B cell (primary cell): Measurements from ENCODE around the gene HLA-A. TPM values are rescaled to one million over a fixed set of nuclear protein-coding genes. Genes with fewer than 3 reads are reported as not detected.

Experiments used
- ATAC-seq: fragments of 200-7000 bp; cut with Tn5 transposase; one replicate; pipeline ENCODE4 v1.10.0; 2021; ENCODE audit warnings: low read depth, mild to moderate bottlenecking, moderate number of reproducible peaks, moderate library complexity
- CTCF ChIA-PET: fragments of 350-600 bp; sonication (Branson Sonifier 250); formaldehyde crosslinking; loops from one replicate; lab custom pipeline; 2021; ENCODE audit warnings: antibody characterized with exemption, inconsistent platforms; lab: Charles Lee
- POLR2A ChIA-PET: fragments of 350-600 bp; sonication (Branson Sonifier 250); formaldehyde crosslinking; loops from one replicate; lab custom pipeline; 2021; ENCODE audit warnings: antibody characterized with exemption; lab: Charles Lee
- DNase-seq: peaks from one replicate; pipeline ENCODE4 v3.0.0; 2013
- H2AFZ ChIP-seq: 2 replicates; pipeline ENCODE4 v1.6.1; 2012; ENCODE audit warnings: mild to moderate bottlenecking, low read depth, low read length; ENCODE audit not compliant: insufficient read depth, poor library complexity, severe bottlenecking
- H3K27ac ChIP-seq, 2 donors: 1 replicate in 1 of 2; 2 replicates in 1 of 2; pipeline ENCODE4 v1.5.1; 2012 to 2013; ENCODE audit warnings: low read length in 2 of 2, mild to moderate bottlenecking in 2 of 2, moderate library complexity in 1 of 2
- H3K27me3 ChIP-seq, 4 experiments: fragments of 200-600 bp in 1 of 4; sonication (generic) in 1 of 4; replicated peaks in 1 of 4; 1 replicate in 2 of 4; 2 replicates in 2 of 4; pipeline versions ENCODE4 v1.6.1 to v1.7.0; 2013 to 2016; ENCODE audit warnings: low read length in 3 of 4, mild to moderate bottlenecking in 2 of 4, mixed read lengths in 1 of 4, moderate library complexity in 1 of 4; ENCODE audit not compliant: insufficient read depth in 4 of 4, control insufficient read depth in 3 of 4; ENCODE audit errors: control extremely low read depth in 1 of 4
- H3K36me3 ChIP-seq, 2 experiments: replicated peaks in 1 of 2; 1 replicate in 1 of 2; 2 replicates in 1 of 2; pipeline versions ENCODE4 v1.6.1 to v1.7.1; 2013; ENCODE audit warnings: low read length in 1 of 2; ENCODE audit not compliant: insufficient read depth in 2 of 2, control insufficient read depth in 1 of 2; ENCODE audit errors: control extremely low read depth in 1 of 2, extremely low read depth in 1 of 2
- H3K4me1 ChIP-seq, 2 donors: fragments of 200-600 bp in 1 of 2; sonication (generic) in 1 of 2; 1 replicate in 1 of 2; 2 replicates in 1 of 2; pipeline versions ENCODE4 v1.5.1 to v1.6.1; 2013 to 2017; ENCODE audit warnings: low read length in 2 of 2; ENCODE audit not compliant: control insufficient read depth in 2 of 2, insufficient read depth in 2 of 2
- H3K4me2 ChIP-seq: replicated peaks from 2 replicates; pipeline ENCODE3; 2012; ENCODE audit warnings: mild to moderate bottlenecking, low read depth, low read length; ENCODE audit not compliant: poor library complexity, severe bottlenecking
- H3K4me3 ChIP-seq, 5 experiments: fragments of 200-600 bp in 1 of 5; sonication (generic) in 1 of 5; 1 replicate in 3 of 5; 2 replicates in 2 of 5; pipeline versions ENCODE4 v1.5.1 to v1.7.0; 2011 to 2016; ENCODE audit warnings: low read length in 4 of 5, mild to moderate bottlenecking in 4 of 5, low read depth in 2 of 5, control low read depth in 1 of 5, moderate library complexity in 1 of 5; ENCODE audit not compliant: insufficient read depth in 1 of 5; ENCODE audit errors: control extremely low read depth in 1 of 5, extremely low read depth in 1 of 5
- H3K79me2 ChIP-seq: fragments of 200-600 bp; sonication (generic); one replicate; pipeline ENCODE4 v1.6.0; 2016; ENCODE audit warnings: low read length; ENCODE audit not compliant: control insufficient read depth, insufficient read depth
- H3K9ac ChIP-seq: fragments of 200-600 bp; sonication (generic); 2 replicates; pipeline ENCODE4 v1.6.1; 2017; ENCODE audit warnings: mild to moderate bottlenecking, low read length, moderate library complexity
- H3K9me3 ChIP-seq, 3 donors: one replicate each; pipeline versions ENCODE4 v1.6.1 to v1.7.1; 2013; ENCODE audit warnings: low read length in 2 of 3; ENCODE audit not compliant: control insufficient read depth in 2 of 3, insufficient read depth in 1 of 3; ENCODE audit errors: control extremely low read depth in 1 of 3
- H4K20me1 ChIP-seq: 2 replicates; pipeline ENCODE4 v1.6.0; 2012; ENCODE audit warnings: mild to moderate bottlenecking, low read length; ENCODE audit not compliant: insufficient read depth, control insufficient read depth, poor library complexity, severe bottlenecking
- H3K27ac Mint-ChIP-seq: one replicate; pipeline ENCODE4 v1.8.0; 2021; ENCODE audit warnings: mixed read lengths
- H3K27me3 Mint-ChIP-seq: one replicate; pipeline ENCODE4 v1.8.0; 2021; ENCODE audit warnings: mixed read lengths
- H3K4me1 Mint-ChIP-seq: one replicate; pipeline ENCODE4 v1.8.0; 2021; ENCODE audit warnings: mixed read lengths
- H3K4me3 Mint-ChIP-seq: one replicate; pipeline ENCODE4 v1.8.0; 2021; ENCODE audit warnings: mixed read lengths
- H3K9me3 Mint-ChIP-seq: one replicate; pipeline ENCODE4 v1.8.0; 2022; ENCODE audit warnings: mixed read lengths; ENCODE audit not compliant: insufficient read depth
- EZH2 ChIP-seq: IDR thresholded peaks from 2 replicates; pipeline ENCODE4 v1.6.1; 2012; ENCODE audit warnings: borderline replicate concordance, low read depth, mild to moderate bottlenecking, moderate library complexity, low read length; ENCODE audit not compliant: insufficient read depth, poor library complexity, severe bottlenecking
- WGBS: methylation state at CpG from one replicate; pipeline ENCODE4 v1.1.5; 2013; ENCODE audit warnings: missing lambda C conversion rate; ENCODE audit not compliant: insufficient coverage; 5-methylcytosine and 5-hydroxymethylcytosine counted together
- intact Hi-C: fragments of 100-400 bp; cut with micrococcal nuclease; formaldehyde crosslinking; loops from one replicate; pipeline ENCODE4 v1.10.0; 2022
- polyA plus RNA-seq: library from polyadenylated mRNA; depleted of rRNA; stranded (reverse); fragments of >200 nt; gene quantifications from 2 replicates; pipeline ENCODE4 v1.2.3, GENCODE V29; 2012
- total RNA-seq, 2 donors: library from RNA; stranded (reverse); fragments of 120-200 nt in 1 of 2; gene quantifications; 1 replicate in 1 of 2; 2 replicates in 1 of 2; pipeline versions ENCODE4 v1.2.3 to v1.2.4, GENCODE V29; 2013 to 2022
- TF ChIP-seq, protein P1 (sequence below): fragments of 200-600 bp; IDR thresholded peaks from one replicate; pipeline ENCODE4 v1.8.0; 2022; ENCODE audit warnings: antibody characterized with exemption, mild to moderate bottlenecking

The HLA-A gene
- total and polyA plus RNA-seq, 2 donors (not counting 1 experiment from before 2014, with no cell fraction given) = 1,607 to 2,454 TPM

DNA sequence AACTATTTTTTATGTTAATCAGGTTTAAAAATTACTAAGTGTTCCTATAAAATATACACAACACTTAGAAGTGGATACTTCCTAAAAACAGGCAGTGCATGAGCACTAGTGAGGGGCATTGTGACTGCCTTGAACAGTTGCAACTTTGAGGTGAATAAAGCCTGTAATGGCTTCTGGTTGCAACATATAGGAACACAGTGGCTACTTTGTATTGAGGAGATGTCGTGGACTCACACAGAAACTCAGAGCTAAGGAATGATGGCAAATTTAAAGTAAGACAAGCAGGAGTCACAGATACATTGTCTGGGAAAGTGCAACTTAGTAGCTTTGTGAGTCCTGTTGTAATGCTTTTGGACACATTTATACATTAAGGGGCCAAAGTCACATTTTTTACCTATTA lies 861 bp upstream of the HLA-A start:
- ChIA-PET POLR2A (interaction anchor here (0.8 to 2.4 kb wide), 3 partner anchors 23 to 59 kb away, joined by 3 to 12 read pairs (median 4); no protein-coding TSS in a partner anchor), CTCF (interaction anchor here (1.8 kb wide), 1 partner anchor 23 kb away, joined by 5 read pairs; no protein-coding TSS in a partner anchor)
- peaks cover 37% of the 10 kb centered on the region for H4K20me1 ChIP-seq
- TF ChIP-seq, protein P1, sequence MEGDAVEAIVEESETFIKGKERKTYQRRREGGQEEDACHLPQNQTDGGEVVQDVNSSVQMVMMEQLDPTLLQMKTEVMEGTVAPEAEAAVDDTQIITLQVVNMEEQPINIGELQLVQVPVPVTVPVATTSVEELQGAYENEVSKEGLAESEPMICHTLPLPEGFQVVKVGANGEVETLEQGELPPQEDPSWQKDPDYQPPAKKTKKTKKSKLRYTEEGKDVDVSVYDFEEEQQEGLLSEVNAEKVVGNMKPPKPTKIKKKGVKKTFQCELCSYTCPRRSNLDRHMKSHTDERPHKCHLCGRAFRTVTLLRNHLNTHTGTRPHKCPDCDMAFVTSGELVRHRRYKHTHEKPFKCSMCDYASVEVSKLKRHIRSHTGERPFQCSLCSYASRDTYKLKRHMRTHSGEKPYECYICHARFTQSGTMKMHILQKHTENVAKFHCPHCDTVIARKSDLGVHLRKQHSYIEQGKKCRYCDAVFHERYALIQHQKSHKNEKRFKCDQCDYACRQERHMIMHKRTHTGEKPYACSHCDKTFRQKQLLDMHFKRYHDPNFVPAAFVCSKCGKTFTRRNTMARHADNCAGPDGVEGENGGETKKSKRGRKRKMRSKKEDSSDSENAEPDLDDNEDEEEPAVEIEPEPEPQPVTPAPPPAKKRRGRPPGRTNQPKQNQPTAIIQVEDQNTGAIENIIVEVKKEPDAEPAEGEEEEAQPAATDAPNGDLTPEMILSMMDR = no peak
- TF ChIP-seq EZH2 = no peak
- ATAC-seq (no peak), DNase-seq (peak; percentile 59)
- H3K36me3 ChIP-seq = peaks cover 0 to 29% of the 10 kb centered on the region in 2 experiments
- WGBS = no CpG with 5 or more reads among the region's 1 CpG
- peaks cover 38 to 41% of the 10 kb centered on the region in 2 donors for H3K4me1 ChIP-seq
- peak overlapping the region; percentile 63 to 97 (median 90) for H3K4me3 ChIP-seq
- H3K27me3 ChIP-seq = no peaks in the 10 kb centered on the region
- Mint-ChIP-seq H3K27ac (peak overlapping the region; percentile 100), H3K27me3 (no peaks in the 10 kb centered on the region), H3K4me3 (peak overlapping the region; percentile 99), H3K9me3 (no peaks in the 10 kb centered on the region), H3K4me1 (peaks cover 53% of the 10 kb centered on the region)
- no peaks in the 10 kb centered on the region for H3K9me3 ChIP-seq
- peaks cover 56% of the 10 kb centered on the region for H3K79me2 ChIP-seq
- peak overlapping the region; percentile 89 for H3K4me2 ChIP-seq
- H3K27ac ChIP-seq = peak overlapping the region; percentile 100
- intact Hi-C loops = loop anchor here (2.0 to 5.0 kb wide), 4 partner anchors 15 to 219 kb away; partner anchors contain the start of genes HLA-F and POLR1H
- peak overlapping the region; percentile 75 for H2AFZ ChIP-seq
- peak overlapping the region; percentile 100 for H3K9ac ChIP-seq

DNA sequence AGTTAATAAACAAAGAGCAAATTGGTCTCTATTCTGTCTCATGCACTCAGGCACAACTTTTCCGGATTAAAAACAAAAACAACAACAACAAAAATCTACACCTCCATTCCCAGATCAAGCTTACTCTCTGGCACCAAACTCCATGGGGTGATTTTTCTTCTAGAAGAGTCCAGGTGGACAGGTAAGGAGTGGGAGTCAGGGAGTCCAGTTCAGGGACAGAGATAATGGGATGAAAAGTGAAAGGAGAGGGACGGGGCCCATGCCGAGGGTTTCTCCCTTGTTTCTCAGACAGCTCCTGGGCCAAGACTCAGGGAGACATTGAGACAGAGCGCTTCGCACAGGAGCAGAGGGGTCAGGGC lies 437 bp upstream of the HLA-A start:
- Mint-ChIP-seq H3K9me3 (no peaks in the 10 kb centered on the region), H3K4me1 (peaks cover 57% of the 10 kb centered on the region), H3K27me3 (no peaks in the 10 kb centered on the region), H3K4me3 (peak overlapping the region; percentile 99), H3K27ac (peak overlapping the region; percentile 100)
- peak overlapping the region; percentile 89 for H3K4me2 ChIP-seq
- no peaks in the 10 kb centered on the region for H3K27me3 ChIP-seq
- H3K9ac ChIP-seq = peak overlapping the region; percentile 100
- TF ChIP-seq EZH2 = no peak
- WGBS = 0% methylated on average over 4 of the region's 5 CpGs
- intact Hi-C loops = loop anchor here (1.0 to 5.0 kb wide), 6 partner anchors 15 to 220 kb away; partner anchors contain the start of genes HLA-F and POLR1H
- ChIA-PET CTCF (interaction anchor here (1.8 kb wide), 1 partner anchor 23 kb away, joined by 5 read pairs; no protein-coding TSS in a partner anchor), POLR2A (interaction anchor here (0.8 to 2.4 kb wide), 3 partner anchors 23 to 60 kb away, joined by 3 to 12 read pairs (median 4); no protein-coding TSS in a partner anchor)
- no peak for DNase-seq
- no peaks in the 10 kb centered on the region for H3K9me3 ChIP-seq
- H3K36me3 ChIP-seq = peaks cover 0 to 34% of the 10 kb centered on the region in 2 experiments
- no peak for ATAC-seq
- peaks cover 56% of the 10 kb centered on the region for H3K79me2 ChIP-seq
- H4K20me1 ChIP-seq = peaks cover 42% of the 10 kb centered on the region
- peak overlapping the region; percentile 75 for H2AFZ ChIP-seq
- peak overlapping the region; percentile 63 to 97 (median 90) for H3K4me3 ChIP-seq
- peaks cover 39 to 45% of the 10 kb centered on the region in 2 donors for H3K4me1 ChIP-seq
- peak overlapping the region; percentile 100 for H3K27ac ChIP-seq
